Measurements from ENCODE around the gene CCNC.

GRCh38 chr6:99521633-99522151 is 46.8 kb downstream of the CCNC start:
- no peak for TF ChIP-seq ELK1 (IDR thresholded peaks at IDR 0.05; ENCODE audit: low read depth, low read length)
- no peak for TF ChIP-seq CTCF (IDR thresholded peaks at IDR 0.05)
